Neural progenitor cell (in vitro differentiated cells): Measurements from ENCODE around the gene ARPC5L. TPM values are rescaled to one million over a fixed set of nuclear protein-coding genes. Genes with fewer than 3 reads are reported as not detected.

ENCODE experiments used
- DNase-seq: peaks from one replicate; pipeline ENCODE4 v3.0.0-alpha.2; 2016; ENCODE audit warnings: low spot score
- H2AFZ ChIP-seq: fragments of 200-600 bp; sonication (generic); replicated peaks from 2 replicates; pipeline ENCODE4 v1.6.1; 2016; ENCODE audit warnings: antibody characterized with exemption
- H3F3A ChIP-seq: fragments of 200-600 bp; sonication (generic); 2 replicates; pipeline ENCODE4 v1.6.1; 2016; ENCODE audit warnings: antibody characterized with exemption, low read depth
- H3K27ac ChIP-seq: fragments of 200-600 bp; sonication (generic); 2 replicates; pipeline ENCODE4 v1.5.1; 2016; ENCODE audit warnings: mild to moderate bottlenecking
- H3K27me3 ChIP-seq: fragments of 200-600 bp; sonication (generic); 2 replicates; pipeline ENCODE4 v1.6.1; 2016; ENCODE audit warnings: mild to moderate bottlenecking, moderate library complexity
- H3K36me3 ChIP-seq: fragments of 200-600 bp; sonication (generic); 2 replicates; pipeline ENCODE4 v1.5.1; 2016
- H3K4me1 ChIP-seq: fragments of 200-600 bp; sonication (generic); 2 replicates; pipeline ENCODE4 v1.6.1; 2016; ENCODE audit warnings: mixed run types
- H3K4me2 ChIP-seq: fragments of 200-600 bp; sonication (generic); 2 replicates; pipeline ENCODE4 v1.6.1; 2016
- H3K4me3 ChIP-seq: fragments of 200-600 bp; sonication (generic); 2 replicates; pipeline ENCODE4 v1.5.1; 2016
- H3K79me2 ChIP-seq: fragments of 200-600 bp; sonication (generic); 2 replicates; pipeline ENCODE4 v1.6.1; 2016; ENCODE audit warnings: low read depth
- H3K9ac ChIP-seq: fragments of 200-600 bp; sonication (generic); 2 replicates; pipeline ENCODE4 v1.6.1; 2016
- H3K9me3 ChIP-seq: fragments of 200-600 bp; sonication (generic); 2 replicates; pipeline ENCODE4 v1.5.1; 2016; ENCODE audit warnings: low read depth
- H4K20me1 ChIP-seq: fragments of 200-600 bp; sonication (generic); 2 replicates; pipeline ENCODE4 v1.6.1; 2016; ENCODE audit warnings: low read depth
- H3K27ac Mint-ChIP-seq: 3 replicates; pipeline ENCODE4 v1.8.0; 2021; ENCODE audit warnings: mixed read lengths
- H3K27me3 Mint-ChIP-seq: 2 replicates; pipeline ENCODE4 v1.8.0; 2022; ENCODE audit warnings: low read depth, mild to moderate bottlenecking, inconsistent platforms, moderate library complexity, mixed read lengths; ENCODE audit not compliant: insufficient read depth
- H3K36me3 Mint-ChIP-seq: 3 replicates; pipeline ENCODE4 v1.8.0; 2021; ENCODE audit warnings: mixed read lengths
- H3K4me1 Mint-ChIP-seq: 3 replicates; pipeline ENCODE4 v1.8.0; 2021; ENCODE audit warnings: mixed read lengths
- H3K4me3 Mint-ChIP-seq: 3 replicates; pipeline ENCODE4 v1.8.0; 2021; ENCODE audit warnings: mild to moderate bottlenecking, moderate library complexity, mixed read lengths
- H3K9me3 Mint-ChIP-seq: 3 replicates; pipeline ENCODE4 v1.8.0; 2020; ENCODE audit warnings: mixed read lengths
- EZH2 ChIP-seq: fragments of 200-600 bp; sonication (generic); IDR thresholded peaks from 2 replicates; pipeline ENCODE4 v1.6.1; 2017; ENCODE audit warnings: antibody characterized with exemption, mild to moderate bottlenecking, moderate library complexity
- EZH2phosphoT487 ChIP-seq: fragments of 200-600 bp; sonication (generic); IDR thresholded peaks from 2 replicates; pipeline ENCODE4 v1.6.1; 2017; ENCODE audit warnings: antibody characterized with exemption
- total RNA-seq: library from RNA; depleted of rRNA; stranded (reverse); fragments of >200 nt; gene quantifications from 2 replicates; pipeline ENCODE4 v1.2.3, GENCODE V29; 2015; ENCODE audit warnings: low replicate concordance
- TF ChIP-seq, protein P1 (sequence below): fragments of 200-600 bp; sonication (generic); IDR thresholded peaks from 2 replicates; pipeline ENCODE4 v1.5.1; 2017; ENCODE audit warnings: antibody characterized with exemption, mild to moderate bottlenecking

Gene ARPC5L
- total RNA-seq, 1 donor from 2014 or later, result 24.0 TPM

DNA sequence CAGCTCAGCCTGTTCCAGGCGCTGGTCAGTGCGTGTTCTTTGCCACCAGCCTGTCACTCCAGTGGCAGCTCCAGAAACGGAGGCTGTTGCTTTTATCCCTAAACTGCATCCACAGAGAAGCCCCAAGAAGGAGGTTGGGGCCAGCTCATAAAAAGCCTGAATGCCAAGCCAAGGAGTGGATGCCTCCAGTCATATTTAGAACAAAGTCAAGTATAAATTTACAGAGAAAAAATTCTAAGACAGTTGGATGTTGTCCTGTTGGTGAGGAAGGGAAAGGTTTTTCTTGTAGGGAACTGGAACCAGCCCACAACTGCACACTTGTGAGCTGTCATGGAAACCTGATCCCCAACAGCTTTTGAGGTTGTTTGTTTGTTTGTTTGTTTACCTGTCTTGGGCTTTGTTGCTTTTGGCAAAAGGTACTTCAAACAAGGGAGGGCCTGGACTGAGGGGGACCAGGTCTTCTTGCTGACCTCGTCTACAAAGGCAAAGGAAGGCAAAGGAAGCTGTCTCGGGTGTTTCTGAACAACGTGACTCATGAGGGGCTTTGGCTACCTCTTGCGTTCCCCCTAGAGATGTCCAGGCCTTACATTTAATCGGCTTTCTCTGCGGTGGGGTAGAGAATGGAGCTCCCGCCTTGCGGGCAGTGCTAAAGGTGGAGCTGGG lies 48.3 kb upstream of the ARPC5L start:
- TF ChIP-seq, protein P1, sequence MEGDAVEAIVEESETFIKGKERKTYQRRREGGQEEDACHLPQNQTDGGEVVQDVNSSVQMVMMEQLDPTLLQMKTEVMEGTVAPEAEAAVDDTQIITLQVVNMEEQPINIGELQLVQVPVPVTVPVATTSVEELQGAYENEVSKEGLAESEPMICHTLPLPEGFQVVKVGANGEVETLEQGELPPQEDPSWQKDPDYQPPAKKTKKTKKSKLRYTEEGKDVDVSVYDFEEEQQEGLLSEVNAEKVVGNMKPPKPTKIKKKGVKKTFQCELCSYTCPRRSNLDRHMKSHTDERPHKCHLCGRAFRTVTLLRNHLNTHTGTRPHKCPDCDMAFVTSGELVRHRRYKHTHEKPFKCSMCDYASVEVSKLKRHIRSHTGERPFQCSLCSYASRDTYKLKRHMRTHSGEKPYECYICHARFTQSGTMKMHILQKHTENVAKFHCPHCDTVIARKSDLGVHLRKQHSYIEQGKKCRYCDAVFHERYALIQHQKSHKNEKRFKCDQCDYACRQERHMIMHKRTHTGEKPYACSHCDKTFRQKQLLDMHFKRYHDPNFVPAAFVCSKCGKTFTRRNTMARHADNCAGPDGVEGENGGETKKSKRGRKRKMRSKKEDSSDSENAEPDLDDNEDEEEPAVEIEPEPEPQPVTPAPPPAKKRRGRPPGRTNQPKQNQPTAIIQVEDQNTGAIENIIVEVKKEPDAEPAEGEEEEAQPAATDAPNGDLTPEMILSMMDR, result no peak
- TF ChIP-seq EZH2 (no peak), EZH2phosphoT487 (no peak)
- Histone ChIP-seq H3K9ac (no peak overlapping the region), H2AFZ (no peak overlapping the region), H3K4me1 (peaks cover 29% of the 10 kb centered on the region), H3K27me3 (no peaks in the 10 kb centered on the region), H3K4me3 (no peak overlapping the region), H3K27ac (no peak overlapping the region), H3K79me2 (no peaks in the 10 kb centered on the region), H3K36me3 (no peaks in the 10 kb centered on the region), H3K9me3 (no peaks in the 10 kb centered on the region), H3K4me2 (no peak overlapping the region), H3F3A (peaks cover 24% of the 10 kb centered on the region), H4K20me1 (no peaks in the 10 kb centered on the region)
- peaks cover 53% of the 10 kb centered on the region for H3K4me1 Mint-ChIP-seq
- H3K4me3 Mint-ChIP-seq, result no peak overlapping the region
- no peaks in the 10 kb centered on the region for H3K36me3 Mint-ChIP-seq
- no peaks in the 10 kb centered on the region for H3K27me3 Mint-ChIP-seq
- no peak for DNase-seq
- H3K27ac Mint-ChIP-seq, result peak overlapping the region; percentile 87
- H3K9me3 Mint-ChIP-seq, result no peaks in the 10 kb centered on the region

DNA sequence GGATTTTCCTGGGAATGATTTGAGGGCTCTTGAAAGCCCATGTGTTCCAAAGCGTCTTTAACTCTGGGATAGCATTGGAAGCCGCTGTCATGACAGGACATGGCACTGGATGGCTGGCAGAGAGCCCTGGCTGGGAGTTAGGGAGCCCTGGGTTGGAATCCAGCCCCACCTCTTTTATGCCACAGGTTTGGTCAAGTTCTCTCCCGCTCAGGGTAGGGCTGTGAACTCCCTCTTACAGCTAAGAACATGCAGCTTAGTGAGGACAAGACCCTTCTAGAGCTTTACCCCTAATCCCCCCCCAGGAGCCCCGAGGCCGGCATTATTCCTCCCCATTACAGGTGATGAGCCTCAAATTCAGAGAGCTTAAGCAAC lies 47.8 kb upstream of the ARPC5L start:
- H3K4me1 ChIP-seq, result peaks cover 29% of the 10 kb centered on the region
- peak overlapping the region; percentile 87 for H3K27ac Mint-ChIP-seq
- H3K27me3 Mint-ChIP-seq, result no peaks in the 10 kb centered on the region
- H3K4me2 ChIP-seq, result no peak overlapping the region
- H3K4me1 Mint-ChIP-seq, result peaks cover 53% of the 10 kb centered on the region
- DNase-seq, result no peak
- no peaks in the 10 kb centered on the region for H3K9me3 ChIP-seq
- no peak overlapping the region for H2AFZ ChIP-seq
- no peaks in the 10 kb centered on the region for H3K9me3 Mint-ChIP-seq
- peaks cover 24% of the 10 kb centered on the region for H3F3A ChIP-seq
- H3K27ac ChIP-seq, result no peak overlapping the region
- H3K27me3 ChIP-seq, result no peaks in the 10 kb centered on the region
- H4K20me1 ChIP-seq, result no peaks in the 10 kb centered on the region
- no peaks in the 10 kb centered on the region for H3K36me3 ChIP-seq
- TF ChIP-seq, protein P1, result no peak
- no peak for TF ChIP-seq EZH2phosphoT487
- TF ChIP-seq EZH2, result no peak
- H3K79me2 ChIP-seq, result no peaks in the 10 kb centered on the region
- H3K36me3 Mint-ChIP-seq, result no peaks in the 10 kb centered on the region
- no peak overlapping the region for H3K4me3 ChIP-seq
- no peak overlapping the region for H3K9ac ChIP-seq
- H3K4me3 Mint-ChIP-seq, result no peak overlapping the region

DNA sequence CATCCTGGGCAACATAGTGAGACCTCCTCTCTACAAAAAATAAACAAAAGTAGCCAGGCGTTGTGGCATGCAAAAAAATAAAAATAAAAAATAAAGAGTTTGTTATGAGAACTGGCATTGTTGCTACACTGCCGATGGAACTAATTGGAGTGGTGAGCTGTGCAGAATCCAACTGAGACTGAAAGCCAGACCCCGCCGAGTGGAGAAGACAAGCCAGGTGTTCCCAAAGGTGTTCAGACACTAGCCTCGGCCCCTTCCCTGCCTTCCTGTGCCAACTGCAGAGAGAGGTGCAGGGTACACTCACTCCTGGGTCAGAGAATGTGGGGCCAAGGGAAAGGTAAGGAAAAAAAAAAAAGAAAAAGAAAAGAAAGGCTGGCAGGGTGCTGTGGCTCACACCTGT lies 46.3 kb upstream of the ARPC5L start:
- no peaks in the 10 kb centered on the region for H3K36me3 ChIP-seq
- H3K27ac Mint-ChIP-seq, result no peak overlapping the region
- no peak overlapping the region for H3K4me3 ChIP-seq
- TF ChIP-seq, protein P1, result no peak
- TF ChIP-seq EZH2phosphoT487 (no peak), EZH2 (no peak)
- no peaks in the 10 kb centered on the region for H3K36me3 Mint-ChIP-seq
- no peak overlapping the region for H3K27ac ChIP-seq
- no peak overlapping the region for H3K4me3 Mint-ChIP-seq
- no peaks in the 10 kb centered on the region for H3K27me3 ChIP-seq
- H4K20me1 ChIP-seq, result no peaks in the 10 kb centered on the region
- H3K9me3 Mint-ChIP-seq, result no peaks in the 10 kb centered on the region
- peaks cover 24% of the 10 kb centered on the region for H3F3A ChIP-seq
- no peak for DNase-seq
- no peaks in the 10 kb centered on the region for H3K9me3 ChIP-seq
- H3K27me3 Mint-ChIP-seq, result no peaks in the 10 kb centered on the region
- peaks cover 44% of the 10 kb centered on the region for H3K4me1 Mint-ChIP-seq
- H3K4me2 ChIP-seq, result no peak overlapping the region
- H3K9ac ChIP-seq, result no peak overlapping the region
- H3K79me2 ChIP-seq, result no peaks in the 10 kb centered on the region
- peaks cover 28% of the 10 kb centered on the region for H3K4me1 ChIP-seq
- no peak overlapping the region for H2AFZ ChIP-seq
